GM19324 (cell line): ENCODE data around the gene CSF2.

Experiments used
- ATAC-seq: cut with Tn5 transposase; IDR thresholded peaks from one replicate; pipeline ENCODE4 v1.9.1; 2021; ENCODE audit warnings: mild to moderate bottlenecking, moderate library complexity; ENCODE audit not compliant: unreplicated experiment, low FRiP score

CSF2 gene

DNA sequence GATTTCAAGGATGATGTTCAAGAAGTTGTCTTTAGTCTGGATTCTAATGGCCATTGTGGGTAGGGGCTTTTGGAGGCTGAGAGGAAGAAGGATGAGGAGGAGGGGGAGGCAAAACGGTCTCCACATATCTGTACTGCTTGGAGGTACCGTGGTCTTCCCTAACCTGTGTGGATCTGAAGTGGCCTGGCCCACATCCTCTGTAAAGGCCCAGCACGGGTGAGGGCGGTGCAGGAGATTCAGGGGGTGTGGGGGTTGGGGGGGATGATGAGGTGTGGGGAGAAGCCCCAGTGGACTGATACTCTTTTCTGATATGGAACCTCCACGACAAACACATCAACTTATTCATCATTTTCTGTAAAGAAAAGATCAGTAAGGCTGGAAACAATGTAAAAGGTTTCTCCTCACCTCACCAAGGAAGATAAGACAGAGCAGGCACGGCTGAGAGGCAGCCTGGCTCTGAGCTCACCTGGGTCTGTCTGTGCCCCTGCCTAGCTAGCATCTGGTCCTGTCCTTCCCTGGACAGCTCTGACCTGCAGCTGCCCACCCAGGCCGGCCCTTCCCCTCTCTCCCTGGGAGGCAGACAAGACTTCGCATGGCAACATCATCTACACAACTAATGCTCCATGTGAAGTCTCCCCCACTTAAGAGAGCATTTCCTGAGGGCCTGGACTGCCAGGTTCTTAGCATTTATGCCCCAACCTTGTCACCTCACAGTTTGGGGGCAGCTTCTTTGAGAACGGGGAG, 18.7 kb upstream of the CSF2 start:
- ATAC-seq: no peak

DNA sequence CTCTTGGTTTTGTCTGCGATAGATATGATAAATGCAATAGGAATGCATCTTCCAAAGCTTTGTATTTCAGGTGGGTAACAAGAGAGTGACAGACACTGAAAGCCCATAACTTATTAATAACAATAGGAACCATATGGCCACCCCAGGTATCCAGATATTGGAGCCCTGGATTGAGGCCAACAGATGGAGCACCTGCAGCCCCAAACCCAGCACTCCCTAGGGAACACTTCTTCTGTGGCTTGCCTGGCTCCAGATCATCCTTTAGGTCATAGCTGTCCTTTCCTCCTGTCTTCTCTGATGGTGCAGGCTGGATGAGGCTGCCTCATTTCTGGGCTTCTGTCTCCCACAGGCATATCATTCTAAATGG, 18.2 kb upstream of the CSF2 start:
- ATAC-seq: no peak

DNA sequence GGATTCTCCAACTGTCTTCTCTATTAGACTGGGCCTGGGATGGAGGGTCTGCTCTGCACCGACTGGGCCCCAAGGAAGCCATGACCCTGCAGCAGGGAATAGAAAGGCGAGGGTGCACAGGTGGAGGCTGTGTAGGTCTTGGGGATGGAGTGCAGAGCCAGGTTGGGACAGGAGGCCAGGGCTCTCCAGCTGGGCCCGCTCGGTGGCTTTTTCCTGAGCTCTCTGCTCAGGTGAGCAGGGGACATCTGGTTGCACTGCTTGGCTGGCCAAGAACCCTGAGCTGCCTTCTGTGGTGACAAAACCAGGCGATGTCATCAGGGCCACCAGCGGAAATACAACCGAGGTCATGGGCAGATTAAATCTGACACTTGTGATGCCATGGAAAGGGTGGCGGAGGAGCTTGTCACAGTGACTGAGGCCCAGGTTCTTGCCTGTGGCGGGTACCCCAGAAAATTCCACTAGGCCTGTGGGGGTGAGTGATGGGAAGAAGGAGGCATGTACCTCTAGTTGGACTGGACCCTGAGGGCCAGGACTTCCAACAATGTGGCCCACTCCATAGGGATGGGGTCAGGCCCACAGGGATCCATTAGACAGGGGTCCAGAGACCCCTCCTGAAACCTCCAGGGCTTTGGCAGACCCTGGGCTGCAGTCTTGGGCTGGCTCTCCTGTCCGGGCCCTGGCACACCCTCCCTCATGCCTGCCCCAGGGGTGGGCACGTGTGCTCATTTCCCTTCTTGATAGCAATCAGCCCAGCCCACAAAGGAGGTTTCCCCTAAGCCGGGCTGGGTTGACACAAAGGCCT, 17.6 kb upstream of the CSF2 start:
- ATAC-seq: no peak

DNA sequence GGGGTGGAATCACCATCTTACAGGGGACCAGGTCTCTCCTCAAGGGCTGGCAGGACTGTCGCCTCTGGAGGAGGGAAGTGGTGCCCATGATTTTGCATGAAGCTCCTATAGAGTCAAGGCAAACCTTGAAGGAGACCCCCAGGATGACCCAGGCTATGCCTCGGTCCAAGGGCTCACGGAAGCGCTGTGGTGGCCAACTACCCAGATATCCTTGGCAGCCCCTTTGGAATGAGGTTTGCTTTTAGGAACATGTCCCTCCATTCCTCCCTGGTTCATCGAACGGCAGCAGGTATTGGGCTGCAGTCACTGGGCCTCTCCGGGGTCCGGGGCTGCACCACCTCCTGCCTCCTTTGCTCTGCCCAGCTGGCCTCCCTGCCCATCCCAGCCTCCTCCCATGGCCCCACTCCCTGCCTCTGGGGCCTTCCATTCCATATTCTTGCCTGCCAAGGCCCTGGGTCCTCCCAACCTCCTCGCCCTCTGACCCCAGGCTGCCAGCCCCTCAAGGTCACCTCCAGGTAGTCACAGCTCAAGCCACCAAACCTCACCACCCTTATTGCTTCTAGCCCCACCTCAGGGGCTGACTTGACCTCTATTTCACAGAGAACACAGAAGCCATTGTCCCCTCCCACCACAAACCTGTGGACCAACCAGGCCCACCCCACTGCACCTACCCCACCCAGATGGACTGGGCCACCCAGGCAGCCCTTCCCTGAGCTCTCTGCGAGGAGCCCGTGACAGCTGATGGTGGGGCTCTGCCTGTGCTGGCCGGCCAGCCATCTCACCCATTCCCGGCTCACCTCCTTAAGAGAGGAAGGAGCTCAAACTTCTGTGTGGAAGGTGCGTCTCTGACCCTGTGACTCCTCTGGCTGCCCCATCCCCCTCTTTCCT, 16.7 kb upstream of the CSF2 start:
- no peak for ATAC-seq

DNA sequence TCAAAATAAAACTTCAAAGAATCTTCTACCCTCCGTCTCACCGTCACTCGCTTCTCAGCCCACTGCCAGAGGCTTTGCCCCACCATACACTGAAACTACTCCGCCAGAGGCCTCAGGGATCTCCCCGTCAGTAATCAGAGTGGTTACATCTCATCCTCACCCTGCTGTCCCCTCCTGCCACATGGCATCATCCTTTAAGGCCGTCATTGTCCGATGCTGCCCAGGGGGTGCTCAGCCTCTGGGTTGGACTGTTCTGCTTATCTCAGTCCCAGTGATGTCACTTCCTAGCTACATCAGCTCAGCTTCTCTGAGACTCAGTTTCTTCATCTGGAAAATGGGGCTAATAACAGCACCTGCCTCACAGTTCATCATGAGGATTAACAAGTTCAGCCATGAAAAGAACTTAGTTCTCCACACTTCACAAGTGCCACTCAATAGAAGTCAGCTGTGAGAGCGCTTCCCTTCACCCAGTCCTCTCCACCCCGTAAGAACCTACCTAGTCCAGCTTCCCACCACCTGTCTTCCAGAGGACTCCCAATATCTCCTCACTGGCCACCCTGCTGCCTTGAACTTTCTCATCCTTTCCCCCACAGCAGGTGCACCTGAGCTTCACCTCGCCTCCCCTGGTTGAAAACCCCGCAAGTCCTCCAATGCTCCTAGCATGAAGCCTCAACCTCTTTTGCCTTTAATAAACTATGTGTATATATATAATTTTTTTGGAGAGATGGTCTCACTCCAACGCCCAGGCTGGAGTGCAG, 15.9 kb upstream of the CSF2 start:
- no peak for ATAC-seq

DNA sequence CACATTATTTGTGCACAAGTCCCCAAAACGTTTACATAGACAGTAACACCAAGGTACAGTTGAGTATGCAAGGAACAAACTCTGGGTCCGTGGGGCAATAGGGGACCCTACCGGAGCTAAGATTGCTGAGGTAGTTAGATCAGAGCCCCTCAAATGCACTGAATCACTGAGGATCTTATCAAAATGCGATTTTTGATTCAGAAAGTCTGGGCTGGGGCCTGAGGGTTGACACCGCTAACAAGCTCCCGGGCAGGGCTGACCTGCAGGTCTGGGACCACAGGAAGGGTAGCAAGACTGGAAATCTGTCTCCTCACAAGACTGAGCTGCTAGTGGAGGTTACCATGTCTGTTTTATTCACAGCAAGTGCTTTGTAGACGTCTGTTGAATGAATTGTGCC, 14.9 kb upstream of the CSF2 start:
- ATAC-seq: no peak

DNA sequence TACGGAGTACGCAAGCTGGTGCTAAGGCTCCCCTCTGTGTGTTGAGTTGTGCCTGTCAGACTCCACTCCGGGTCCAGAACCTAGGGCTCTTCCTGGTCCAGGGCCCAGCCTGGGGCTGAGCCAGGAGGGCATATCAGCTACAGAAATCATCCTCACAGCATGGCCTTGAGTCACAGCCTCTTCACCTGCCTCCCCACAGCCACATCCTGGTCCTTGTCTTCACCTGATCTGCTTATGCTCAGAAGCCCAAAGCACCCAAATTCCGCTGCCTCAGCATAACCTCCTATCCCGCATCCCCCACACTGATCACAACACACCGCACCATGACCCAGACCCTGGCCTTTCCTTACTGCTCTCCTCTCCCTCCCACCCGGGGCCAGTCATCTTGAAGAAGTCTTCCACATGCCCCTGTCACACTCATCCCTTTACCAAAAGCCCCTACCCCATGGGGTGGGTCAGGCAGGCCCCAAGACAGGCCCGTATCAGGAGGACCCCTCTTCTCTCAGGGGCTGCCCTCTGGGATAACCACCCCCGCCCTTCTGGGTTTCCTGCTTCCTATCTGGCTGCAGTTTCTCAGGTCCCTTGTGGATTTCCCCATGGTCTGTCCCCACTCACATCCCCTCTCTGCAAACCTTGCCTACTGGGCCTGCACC, 14.4 kb upstream of the CSF2 start:
- ATAC-seq: no peak

DNA sequence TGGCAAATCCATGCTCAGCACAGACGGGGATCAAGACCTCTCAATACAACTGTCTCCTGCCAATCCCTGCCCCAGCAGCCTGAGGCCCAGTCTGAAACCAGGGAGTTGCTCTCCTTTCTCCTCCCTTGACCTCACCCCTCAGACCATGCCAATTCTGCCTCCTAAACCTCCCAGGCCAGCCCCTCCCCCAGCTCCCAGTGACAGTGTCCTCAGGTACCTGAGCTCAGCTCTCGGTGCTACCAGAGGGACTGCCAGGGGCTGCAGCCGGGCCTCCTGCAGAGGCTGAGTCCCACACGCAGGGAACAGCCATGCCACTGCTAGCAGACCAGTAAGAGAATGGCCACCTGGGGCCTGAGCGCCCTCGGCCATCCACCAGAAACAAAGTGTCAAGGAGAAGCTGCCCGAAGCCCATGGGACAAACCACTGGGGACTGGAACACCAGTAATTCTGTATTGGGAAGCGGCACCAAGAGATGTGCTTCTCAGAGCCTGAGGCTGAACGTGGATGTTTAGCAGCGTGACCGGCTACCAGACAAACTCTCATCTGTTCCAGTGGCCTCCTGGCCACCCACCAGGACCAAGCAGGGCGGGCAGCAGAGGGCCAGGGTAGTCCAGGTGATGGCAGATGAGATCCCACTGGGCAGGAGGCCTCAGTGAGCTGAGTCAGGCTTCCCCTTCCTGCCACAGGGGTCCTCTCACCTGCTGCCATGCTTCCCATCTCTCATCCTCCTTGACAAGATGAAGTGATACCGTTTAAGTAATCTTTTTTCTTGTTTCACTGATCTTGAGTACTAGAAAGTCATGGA, 13.7 kb upstream of the CSF2 start:
- no peak for ATAC-seq

DNA sequence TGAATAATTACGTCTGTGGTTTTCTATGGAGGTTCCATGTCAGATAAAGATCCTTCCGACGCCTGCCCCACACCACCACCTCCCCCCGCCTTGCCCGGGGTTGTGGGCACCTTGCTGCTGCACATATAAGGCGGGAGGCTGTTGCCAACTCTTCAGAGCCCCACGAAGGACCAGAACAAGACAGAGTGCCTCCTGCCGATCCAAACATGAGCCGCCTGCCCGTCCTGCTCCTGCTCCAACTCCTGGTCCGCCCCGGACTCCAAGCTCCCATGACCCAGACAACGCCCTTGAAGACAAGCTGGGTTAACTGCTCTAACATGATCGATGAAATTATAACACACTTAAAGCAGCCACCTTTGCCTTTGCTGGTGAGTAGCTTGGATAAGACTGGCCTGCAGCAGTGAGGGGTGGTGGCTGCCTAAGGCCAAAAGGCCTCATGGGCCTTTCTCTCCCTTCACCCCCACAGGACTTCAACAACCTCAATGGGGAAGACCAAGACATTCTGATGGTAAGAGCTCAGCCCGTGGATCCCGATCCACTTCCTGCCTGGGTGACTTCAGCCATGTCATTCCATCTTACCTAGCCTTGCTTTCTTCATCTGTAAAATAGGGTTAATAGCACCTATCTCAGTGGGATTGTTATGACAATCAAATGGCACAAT, 13.0 kb upstream of the CSF2 start, which contains the start of gene IL3:
IL3 (plus strand) TSS at position 155 of the 661 bp plus-strand sequence; CDS start at position 207, 52 bp downstream.
- no peak for ATAC-seq

DNA sequence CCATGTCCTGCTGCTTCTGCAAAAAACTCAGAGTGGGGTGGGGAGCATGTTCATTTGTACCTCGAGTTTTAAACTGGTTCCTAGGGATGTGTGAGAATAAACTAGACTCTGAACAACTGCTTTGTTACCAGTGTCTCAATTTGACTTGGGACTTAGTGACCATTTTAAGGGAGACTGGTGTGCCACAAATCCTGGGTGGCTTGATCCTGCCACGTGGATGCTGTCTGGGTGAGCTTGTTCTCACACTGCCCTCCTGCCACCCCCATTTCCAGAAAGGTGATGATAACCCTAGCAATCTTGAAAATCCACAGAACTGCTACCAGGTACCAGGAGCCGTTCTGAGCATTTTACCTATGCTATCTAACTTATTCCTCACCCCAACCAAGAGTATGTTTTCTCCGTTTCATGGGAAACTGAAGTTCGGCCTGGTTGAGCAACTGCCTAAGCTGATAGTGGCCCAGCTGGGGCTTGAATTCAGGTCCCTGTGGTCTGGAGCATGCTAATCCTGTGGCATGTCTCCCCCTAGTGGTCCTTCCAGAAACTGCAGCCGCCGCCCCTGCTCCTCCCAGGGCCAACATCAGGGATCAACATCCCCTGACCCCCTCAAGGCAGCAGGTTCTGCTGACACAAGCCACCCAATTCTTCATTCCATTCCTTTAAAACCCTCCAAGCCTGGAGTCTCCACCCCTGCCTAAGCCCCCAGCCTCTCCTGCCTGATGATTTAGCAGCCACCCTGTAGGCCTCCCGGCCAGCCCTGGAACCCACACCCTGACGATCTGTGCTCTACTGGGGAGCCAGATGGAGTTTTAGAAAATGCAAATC, 10.3 kb upstream of the CSF2 start:
- no peak for ATAC-seq

DNA sequence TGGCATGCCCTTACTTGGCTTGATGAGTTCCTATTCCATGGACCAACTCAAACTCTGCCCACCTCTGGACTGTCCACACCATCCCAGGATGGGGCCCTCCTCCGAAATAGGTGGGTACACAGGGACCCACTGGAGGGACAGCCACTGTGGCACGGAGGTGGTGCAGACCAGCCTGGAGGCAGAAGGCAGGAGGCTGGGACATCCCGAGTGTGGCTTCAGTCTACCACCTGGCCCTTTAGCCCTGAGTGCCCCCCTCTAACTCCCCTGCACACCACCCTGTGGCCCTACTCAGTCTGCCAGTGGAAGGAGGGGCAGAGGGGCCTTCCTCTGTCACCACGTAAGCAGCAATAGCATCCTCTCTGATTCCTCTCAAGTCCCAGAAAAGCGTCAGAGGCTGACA, 9.4 kb upstream of the CSF2 start:
- ATAC-seq: no peak

DNA sequence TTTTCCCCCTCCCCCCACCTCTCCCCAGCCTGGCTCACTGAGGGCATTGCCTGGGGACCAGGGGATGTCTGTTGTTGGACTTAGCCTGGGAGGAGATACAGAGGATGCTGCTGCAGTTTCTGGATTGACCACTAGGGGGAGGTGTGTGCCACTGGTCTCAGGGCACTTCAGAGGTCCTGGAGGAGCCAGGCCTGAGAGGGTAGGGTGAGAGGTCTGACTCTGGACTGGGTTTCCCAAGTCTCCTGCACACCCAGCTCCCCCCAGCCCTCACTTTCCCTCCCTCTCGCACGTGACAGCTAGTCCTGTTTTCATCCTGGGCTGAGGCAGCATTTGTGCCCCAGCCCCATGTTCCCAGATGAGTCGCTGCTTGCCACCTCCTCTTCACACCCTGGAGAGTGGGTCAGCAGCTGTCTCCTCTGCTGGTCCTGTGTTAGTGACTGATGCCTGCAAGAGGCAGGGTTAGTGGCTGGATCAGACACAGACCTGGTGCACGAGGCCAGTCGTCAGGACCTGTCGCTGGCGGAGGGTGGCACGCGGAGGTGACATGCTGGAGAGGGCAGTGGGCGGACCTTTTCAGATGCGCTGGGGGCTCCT, 8.8 kb upstream of the CSF2 start:
- ATAC-seq: peak; percentile 41

DNA sequence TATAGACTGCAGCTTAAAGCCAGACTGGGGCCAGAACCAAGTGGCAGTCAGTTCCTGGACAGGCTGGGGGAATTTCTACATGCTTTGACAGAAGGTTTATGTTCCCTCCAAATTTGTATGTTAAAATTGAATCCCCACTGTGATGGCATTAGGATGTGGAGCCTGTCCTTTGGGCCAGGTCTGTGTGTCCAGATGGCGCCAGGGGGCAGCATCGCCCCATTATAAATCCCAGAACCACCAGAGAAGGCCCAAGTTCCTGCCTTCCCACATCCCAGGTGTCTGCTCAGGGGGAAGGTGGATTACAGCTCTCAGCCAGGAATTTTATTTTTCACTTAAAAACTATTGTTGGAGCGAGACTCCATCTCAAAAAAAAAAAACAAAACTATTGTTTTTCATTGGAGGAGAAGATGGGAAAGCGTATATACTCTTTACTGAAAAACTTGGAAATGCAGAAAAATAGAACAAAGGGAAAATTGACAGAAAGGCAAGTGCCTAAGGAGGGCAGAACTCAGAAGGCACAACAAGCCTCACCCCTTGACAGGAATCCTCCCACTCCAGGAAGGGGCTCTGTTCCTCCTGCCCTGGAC, 8.1 kb upstream of the CSF2 start:
- no peak for ATAC-seq

DNA sequence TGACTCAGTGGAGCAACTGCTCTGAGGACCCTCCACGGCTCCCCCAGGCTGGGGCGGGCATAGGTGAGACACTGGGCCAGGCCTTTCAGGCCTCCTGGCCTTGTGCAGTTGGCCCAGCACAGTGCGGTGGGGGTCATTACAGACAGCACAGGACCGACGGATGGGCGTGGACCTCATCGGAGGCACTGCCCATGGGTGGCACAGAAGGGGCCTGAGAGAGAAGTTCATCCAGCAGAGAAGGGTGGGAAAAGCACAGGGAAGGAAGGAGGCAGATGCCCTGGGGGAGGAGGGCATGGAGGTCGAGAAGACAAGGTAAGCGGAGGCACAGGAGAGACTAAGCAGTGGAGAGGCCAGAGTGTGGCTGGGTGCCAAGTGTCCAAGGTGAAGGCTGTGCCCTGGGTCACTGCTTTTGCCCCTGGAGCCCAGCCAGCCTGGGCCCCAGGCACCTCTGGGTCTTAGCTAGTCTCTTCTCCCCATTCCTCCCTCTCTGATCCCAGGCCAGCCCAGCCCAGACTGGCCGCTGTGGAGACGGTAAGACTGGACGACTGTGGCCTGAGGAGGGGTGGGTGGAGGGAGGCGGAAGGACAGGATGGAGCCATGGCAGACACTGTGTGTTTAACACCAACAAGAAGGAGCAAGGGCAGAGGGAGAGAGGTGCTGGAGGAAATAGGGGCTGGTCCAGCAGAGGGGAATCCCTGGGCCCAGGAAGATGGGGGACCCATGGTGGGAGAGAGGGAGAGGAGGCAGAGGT, 7.5 kb upstream of the CSF2 start:
- no peak for ATAC-seq

DNA sequence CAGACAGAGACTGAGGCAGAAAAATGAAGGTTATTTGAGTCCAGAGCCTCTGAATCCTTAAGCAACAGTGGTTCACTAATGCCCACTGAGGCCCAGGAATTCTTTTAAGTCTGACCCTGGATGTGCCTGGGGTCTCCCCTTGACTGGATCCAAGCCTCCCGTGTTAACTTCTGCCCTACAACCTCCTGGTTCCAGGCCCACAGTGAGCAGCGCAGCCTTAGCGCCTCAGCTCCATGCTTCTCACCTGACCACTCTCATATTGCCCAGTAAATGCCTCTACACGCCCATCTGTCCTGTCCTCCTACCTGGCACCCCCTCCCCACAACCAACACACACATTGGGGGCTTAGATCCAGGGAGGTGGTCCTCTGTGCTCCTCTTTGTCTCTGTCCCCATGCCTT, 6.7 kb upstream of the CSF2 start:
- no peak for ATAC-seq

DNA sequence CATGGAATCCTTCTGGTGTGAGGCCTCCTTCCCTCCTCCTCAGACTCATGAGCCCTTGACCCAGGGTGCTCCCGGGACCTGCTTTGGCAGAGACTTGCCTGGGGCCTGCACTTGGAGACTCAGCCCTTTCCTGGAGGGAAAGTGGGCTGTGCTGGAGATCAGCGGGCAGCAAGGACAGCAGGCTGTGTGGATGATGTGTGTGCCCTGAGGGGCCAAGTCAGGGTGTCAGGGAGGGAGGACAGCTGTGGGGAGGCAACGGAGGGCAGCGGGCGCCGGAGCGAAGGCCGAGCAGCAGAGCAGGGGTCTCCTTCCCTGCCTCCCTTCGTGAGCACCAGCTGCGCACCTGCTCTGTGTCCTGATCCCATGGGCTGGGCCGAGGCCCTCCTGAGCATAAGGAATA, 6.1 kb upstream of the CSF2 start:
- no peak for ATAC-seq
